Spleen (tissue), 11 donors: Measurements from ENCODE around the gene DUSP10. TPM values are rescaled to one million over a fixed set of nuclear protein-coding genes. Genes with fewer than 3 reads are reported as not detected.

Source experiments
- DNase-seq: peaks from one replicate; pipeline ENCODE4 v3.0.0-alpha.2; 2020
- H3K27ac ChIP-seq, 8 donors: fragments of 200-600 bp; sonication (generic) in 7 of 8; 1 replicate in 4 of 8; 2 replicates in 4 of 8; pipeline versions ENCODE4 v1.5.0 to v1.8.0; 2016 to 2021; ENCODE audit warnings: inconsistent platforms in 4 of 8, mild to moderate bottlenecking in 4 of 8, moderate library complexity in 1 of 8
- H3K27me3 ChIP-seq, 7 donors: fragments of 200-600 bp; sonication (generic) in 6 of 7; replicated peaks in 1 of 7; 1 replicate in 4 of 7; 2 replicates in 3 of 7; pipeline versions ENCODE4 v1.5.0 to v1.8.0; 2016 to 2021; ENCODE audit warnings: inconsistent platforms in 3 of 7, mild to moderate bottlenecking in 1 of 7
- H3K36me3 ChIP-seq, 6 donors: fragments of 200-600 bp; sonication (generic) in 5 of 6; 1 replicate in 4 of 6; 2 replicates in 2 of 6; pipeline versions ENCODE4 v1.5.0 to v1.8.0; 2016 to 2021; ENCODE audit warnings: inconsistent platforms in 2 of 6
- H3K4me1 ChIP-seq, 6 donors: fragments of 200-600 bp; sonication (generic) in 5 of 6; 1 replicate in 3 of 6; 2 replicates in 3 of 6; pipeline versions ENCODE4 v1.5.0 to v1.8.0; 2016 to 2021; ENCODE audit warnings: inconsistent platforms in 3 of 6
- H3K4me3 ChIP-seq, 8 donors: fragments of 200-600 bp; sonication (generic) in 7 of 8; 1 replicate in 4 of 8; 2 replicates in 4 of 8; pipeline versions ENCODE4 v1.5.0 to v1.8.0; 2016 to 2021; ENCODE audit warnings: inconsistent platforms in 4 of 8, mild to moderate bottlenecking in 4 of 8, moderate library complexity in 2 of 8
- H3K9me3 ChIP-seq, 8 donors: fragments of 200-600 bp; sonication (generic) in 7 of 8; 1 replicate in 4 of 8; 2 replicates in 4 of 8; pipeline versions ENCODE4 v1.5.0 to v1.8.0; 2016 to 2021; ENCODE audit warnings: inconsistent platforms in 4 of 8
- CTCF ChIP-seq, 11 experiments: fragments of 200-600 bp in 7 of 11; fragments of 450-650 bp in 4 of 11; sonication (generic) in 4 of 11; IDR thresholded peaks in 8 of 11; conservative IDR thresholded peaks in 3 of 11; 1 replicate in 7 of 11; 2 replicates in 4 of 11; pipeline versions ENCODE4 v1.4.0 to v1.8.0; 2016 to 2021; ENCODE audit warnings: antibody characterized with exemption in 11 of 11, inconsistent platforms in 4 of 11, mild to moderate bottlenecking in 1 of 11
- POLR2A ChIP-seq, 3 donors: fragments of 450-650 bp; IDR thresholded peaks; one replicate each; pipeline ENCODE4 v1.5.1; 2017; ENCODE audit warnings: antibody characterized with exemption in 3 of 3, mild to moderate bottlenecking in 1 of 3
- POLR2AphosphoS5 ChIP-seq, 3 donors: sonication (generic); formaldehyde crosslinking; IDR thresholded peaks; one replicate each; pipeline ENCODE4 v1.5.1; 2017; ENCODE audit warnings: antibody characterized with exemption in 3 of 3
- WGBS, 5 donors: extraction: QIAGEN DNeasy Blood & Tissue Kit in 3 of 5; methylation state at CpG; one replicate each; pipeline versions ENCODE4 v1.1.5 to v1.1.7; 2013 to 2018; 5-methylcytosine and 5-hydroxymethylcytosine counted together
- intact Hi-C: fragments of 100-400 bp; cut with DNase I; formaldehyde crosslinking; loops from one replicate; pipeline ENCODE4 v1.15.0; 2023; ENCODE audit warnings: low total_unique reads
- polyA plus RNA-seq, 3 donors: library from polyadenylated mRNA; stranded (reverse); fragments of 200-250 nt; gene quantifications; one replicate each; pipeline ENCODE4 v1.2.1, GENCODE V29; 2013
- total RNA-seq, 7 donors: library from RNA; depleted of rRNA in 3 of 7; stranded (reverse); fragments of >200 nt in 3 of 7; fragmentation: NEBNext Ultra II Directional in 4 of 7; extraction: Animal tissue kit (Norgen Biotek cat#: 25700) in 4 of 7; gene quantifications; one replicate each; pipeline versions ENCODE4 v1.1.0 to v1.2.1, GENCODE V29; 2016 to 2021
- donor health status: healthy with polysubstance abuse.
- donor health status: DM: no; HTN: no; CAD: no; lungs with moderate emphysema.
- donor health status: DM: no; HTN: no; CAD: no.
- donor health status: Bipolar disorder and iron deficiency.
- donor health status: healthy.
- donor health status: DM: no; HTN: no; CAD: no.
- donor health status: DM: yes; HTN: yes; CAD: no.

DUSP10 gene
- total and polyA plus RNA-seq, 10 donors, result 3.4 to 11.9 (median 7.4) TPM

- no peaks in the 10 kb centered on the region for H3K27me3 ChIP-seq
- intact Hi-C loops, result no loop called here
- H3K27ac ChIP-seq, result no peak overlapping the region
- 81 to 97% (median 88%) methylated on average over 1 of the region's 1 CpG for WGBS, 5 donors
- H3K9me3 ChIP-seq, result peaks cover 0 to 15% (median 8%) of the 10 kb centered on the region in 8 donors
- no peak overlapping the region for H3K4me3 ChIP-seq
- no peak for TF ChIP-seq CTCF (IDR thresholded peaks at IDR 0.05 in 8 of 11, conservative IDR thresholded peaks at IDR 0.05 in 3 of 11)
- no peak for TF ChIP-seq POLR2A (IDR thresholded peaks at IDR 0.05)
- TF ChIP-seq POLR2AphosphoS5 (IDR thresholded peaks at IDR 0.05), result no peak
- DNase-seq, result no peak
- H3K36me3 ChIP-seq, result no peaks in the 10 kb centered on the region
- no peaks in the 10 kb centered on the region for H3K4me1 ChIP-seq
These were observed 51.0 kb downstream of the DUSP10 start for GRCh38 chr1:221690858-221691257.

GRCh38 chr1:221689138-221689537 lies 52.8 kb downstream of the DUSP10 start:
- Histone ChIP-seq H3K9me3 (peaks cover 0 to 15% (median 8%) of the 10 kb centered on the region in 8 donors), H3K4me1 (no peaks in the 10 kb centered on the region), H3K4me3 (no peak overlapping the region), H3K36me3 (no peaks in the 10 kb centered on the region), H3K27me3 (no peaks in the 10 kb centered on the region), H3K27ac (no peak overlapping the region)
- TF ChIP-seq POLR2AphosphoS5 (IDR thresholded peaks at IDR 0.05) (no peak), POLR2A (IDR thresholded peaks at IDR 0.05) (no peak), CTCF (IDR thresholded peaks at IDR 0.05 in 8 of 11, conservative IDR thresholded peaks at IDR 0.05 in 3 of 11) (no peak)
- DNase-seq, result no peak
- 81 to 91% (median 82%) methylated on average over 3 of the region's 3 CpGs for WGBS, 5 donors
- intact Hi-C loops, result no loop called here

- Histone ChIP-seq H3K27ac (no peak overlapping the region), H3K36me3 (no peaks in the 10 kb centered on the region), H3K9me3 (peaks cover 0 to 8% (median 5%) of the 10 kb centered on the region in 8 donors), H3K27me3 (no peaks in the 10 kb centered on the region), H3K4me1 (no peaks in the 10 kb centered on the region), H3K4me3 (no peak overlapping the region)
- no peak for DNase-seq
- WGBS, 5 donors, result 61 to 73% (median 68%) methylated on average over 1 of the region's 1 CpG
- TF ChIP-seq POLR2A (IDR thresholded peaks at IDR 0.05), result no peak
- no peak for TF ChIP-seq CTCF (IDR thresholded peaks at IDR 0.05 in 8 of 11, conservative IDR thresholded peaks at IDR 0.05 in 3 of 11)
- TF ChIP-seq POLR2AphosphoS5 (IDR thresholded peaks at IDR 0.05), result no peak
- intact Hi-C loops, result no loop called here
These were observed 53.4 kb downstream of the DUSP10 start for GRCh38 chr1:221688488-221688843.

GRCh38 chr1:221687836-221688487 lies 53.9 kb downstream of the DUSP10 start:
- DNase-seq, result no peak
- peaks cover 0 to 3% (median under 1%) of the 10 kb centered on the region in 8 donors for H3K9me3 ChIP-seq
- H3K27ac ChIP-seq, result no peak overlapping the region
- no peak for TF ChIP-seq CTCF (IDR thresholded peaks at IDR 0.05 in 8 of 11, conservative IDR thresholded peaks at IDR 0.05 in 3 of 11)
- TF ChIP-seq POLR2AphosphoS5 (IDR thresholded peaks at IDR 0.05), result no peak
- no peak for TF ChIP-seq POLR2A (IDR thresholded peaks at IDR 0.05)
- H3K27me3 ChIP-seq, result no peaks in the 10 kb centered on the region
- H3K4me1 ChIP-seq, result no peaks in the 10 kb centered on the region
- H3K4me3 ChIP-seq, result no peak overlapping the region
- no peaks in the 10 kb centered on the region for H3K36me3 ChIP-seq
- 70 to 80% (median 76%) methylated on average over 4 of the region's 4 CpGs for WGBS, 5 donors
- intact Hi-C loops, result no loop called here
